GM23248 (cell line): Measurements from ENCODE around the gene ACE2. TPM values are rescaled to one million over a fixed set of nuclear protein-coding genes. Genes with fewer than 3 reads are reported as not detected.

ENCODE experiments used
- DNase-seq: peaks from one replicate; pipeline ENCODE4 v3.0.0-alpha.2; 2015
- H2AFZ ChIP-seq: fragments of 200-600 bp; sonication (generic); 2 replicates; pipeline ENCODE4 v1.6.1; 2016; ENCODE audit warnings: antibody characterized with exemption
- H3F3A ChIP-seq: fragments of 200-600 bp; sonication (generic); 2 replicates; pipeline ENCODE4 v1.6.1; 2016; ENCODE audit warnings: mild to moderate bottlenecking, antibody characterized with exemption, mixed run types; ENCODE audit not compliant: insufficient read depth
- H3K27ac ChIP-seq: fragments of 200-600 bp; sonication (generic); 2 replicates; pipeline ENCODE4 v1.5.1; 2016; ENCODE audit warnings: mild to moderate bottlenecking
- H3K27me3 ChIP-seq: fragments of 200-600 bp; sonication (generic); replicated peaks from 2 replicates; pipeline ENCODE4 v1.6.1; 2016; ENCODE audit warnings: mild to moderate bottlenecking; ENCODE audit not compliant: insufficient read depth
- H3K36me3 ChIP-seq: fragments of 200-600 bp; sonication (generic); 2 replicates; pipeline ENCODE4 v1.6.1; 2016; ENCODE audit warnings: low read depth, mild to moderate bottlenecking
- H3K4me1 ChIP-seq: fragments of 200-600 bp; sonication (generic); 2 replicates; pipeline ENCODE4 v1.6.1; 2016; ENCODE audit warnings: mild to moderate bottlenecking; ENCODE audit not compliant: insufficient read depth
- H3K4me2 ChIP-seq: fragments of 200-600 bp; sonication (generic); one replicate; pipeline ENCODE4 v1.6.1; 2016; ENCODE audit warnings: mild to moderate bottlenecking; ENCODE audit not compliant: unreplicated experiment
- H3K4me3 ChIP-seq: fragments of 200-600 bp; sonication (generic); 2 replicates; pipeline ENCODE4 v1.5.1; 2016; ENCODE audit warnings: mild to moderate bottlenecking
- H3K79me2 ChIP-seq: fragments of 200-600 bp; sonication (generic); 2 replicates; pipeline ENCODE4 v1.6.1; 2016; ENCODE audit warnings: mild to moderate bottlenecking; ENCODE audit not compliant: insufficient read depth
- H3K9ac ChIP-seq: fragments of 200-600 bp; sonication (generic); 2 replicates; pipeline ENCODE4 v1.6.1; 2016; ENCODE audit warnings: mild to moderate bottlenecking
- H3K9me2 ChIP-seq: fragments of 200-600 bp; sonication (generic); 2 replicates; pipeline ENCODE4 v1.6.1; 2016; ENCODE audit warnings: mixed run types, mild to moderate bottlenecking, moderate library complexity; ENCODE audit not compliant: insufficient read depth
- H3K9me3 ChIP-seq: fragments of 200-600 bp; sonication (generic); one replicate; pipeline ENCODE4 v1.6.1; 2017; ENCODE audit warnings: low read depth
- H4K20me1 ChIP-seq: fragments of 200-600 bp; sonication (generic); 2 replicates; pipeline ENCODE4 v1.6.0; 2016; ENCODE audit not compliant: insufficient read depth
- EZH2 ChIP-seq: fragments of 200-600 bp; sonication (generic); IDR thresholded peaks from 2 replicates; pipeline ENCODE4 v1.6.1; 2018; ENCODE audit warnings: antibody characterized with exemption, mild to moderate bottlenecking; ENCODE audit not compliant: insufficient read depth, poor library complexity, severe bottlenecking
- EZH2phosphoT487 ChIP-seq: fragments of 200-600 bp; sonication (generic); IDR thresholded peaks from 2 replicates; pipeline ENCODE4 v1.6.1; 2018; ENCODE audit warnings: antibody characterized with exemption, moderate library complexity, mild to moderate bottlenecking, low read depth; ENCODE audit not compliant: insufficient read depth
- WGBS, 2 experiments: methylation state at CpG; one replicate each; pipeline ENCODE4 v1.1.6; 2015 to 2017; ENCODE audit warnings: low lambda C conversion rate in 2 of 2, low coverage in 1 of 2; ENCODE audit errors: missing lambda C conversion rate in 2 of 2; 5-methylcytosine and 5-hydroxymethylcytosine counted together
- in situ Hi-C: fragments of 300-500 bp; cut with MboI; formaldehyde crosslinking; loops from 2 replicates; pipeline ENCODE4 v1.15.0; 2020
- polyA plus RNA-seq: library from polyadenylated mRNA; unstranded; fragments of >200 nt; fragmentation: Nextera tagmentation; extraction: Ambion mirVana; gene quantifications from 2 replicates; pipeline ENCODE4 v1.2.1, GENCODE V29; 2016
- total RNA-seq: library from RNA; depleted of rRNA; stranded (reverse); fragments of >200 nt; shearing (Covaris generic); gene quantifications from 2 replicates; pipeline ENCODE4 v1.2.3, GENCODE V29; 2014

Gene ACE2
- total and polyA plus RNA-seq, 2 experiments from 2014 or later: not detected

DNA sequence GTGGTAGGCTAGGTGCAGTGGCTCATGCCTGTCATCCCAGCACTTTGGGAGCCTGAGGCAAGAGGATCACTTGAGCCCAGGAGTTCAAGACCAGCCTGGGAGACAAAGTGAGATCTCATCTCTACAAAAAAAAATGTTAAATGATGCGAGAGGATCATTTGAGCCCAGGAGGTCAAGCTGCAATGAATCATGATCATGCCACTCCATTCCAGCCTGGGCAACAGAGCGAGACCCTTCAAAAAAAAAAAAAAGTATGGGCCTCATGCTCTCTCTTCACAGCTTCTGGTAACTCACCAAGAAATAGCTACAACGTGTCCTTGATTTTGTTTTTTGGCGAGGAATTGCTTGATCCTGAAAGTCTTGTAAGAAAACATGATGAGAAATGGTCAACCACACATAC is 1.3 kb downstream of the ACE2 start:
- H3K27ac ChIP-seq: no peak overlapping the region
- WGBS, 2 experiments: 19 to 26% methylated on average over 4 of the region's 4 CpGs

DNA sequence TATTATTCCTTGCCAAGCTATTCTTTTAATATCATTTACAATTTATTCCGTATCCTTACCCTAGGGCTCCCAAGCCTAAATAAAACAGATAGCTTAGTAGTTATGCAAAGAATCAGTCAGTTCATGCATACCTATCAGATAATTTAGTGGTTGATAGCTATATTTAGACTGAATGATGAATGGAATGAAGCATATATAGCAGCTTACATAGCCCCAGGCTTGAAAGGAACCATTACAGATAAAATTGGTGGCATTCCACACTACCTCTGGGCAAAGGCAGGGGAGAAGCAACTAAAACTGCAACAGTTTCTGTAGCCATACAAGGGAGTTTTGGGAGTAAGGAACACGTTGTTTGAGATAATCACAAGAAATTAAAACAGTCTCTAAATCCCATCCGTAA is 2.7 kb downstream of the ACE2 start:
- H3K9me3 ChIP-seq: no peaks in the 10 kb centered on the region
- H3K79me2 ChIP-seq: no peaks in the 10 kb centered on the region
- no peaks in the 10 kb centered on the region for H3K9me2 ChIP-seq
- no peaks in the 10 kb centered on the region for H3K27me3 ChIP-seq
- H3K9ac ChIP-seq: no peak overlapping the region
- no peaks in the 10 kb centered on the region for H4K20me1 ChIP-seq
- in situ Hi-C loops: no loop called here
- no peaks in the 10 kb centered on the region for H3K36me3 ChIP-seq
- no peak overlapping the region for H2AFZ ChIP-seq
- H3K4me1 ChIP-seq: no peaks in the 10 kb centered on the region
- no peak overlapping the region for H3K4me2 ChIP-seq
- WGBS, 2 experiments: 28 to 46% methylated on average over 3 of the region's 3 CpGs
- H3K27ac ChIP-seq: no peak overlapping the region
- TF ChIP-seq EZH2phosphoT487 (no peak), EZH2 (no peak)
- H3K4me3 ChIP-seq: no peak overlapping the region
- no peak for DNase-seq
- H3F3A ChIP-seq: no peaks in the 10 kb centered on the region

More for the DNA sequence above, 1.3 kb downstream of the ACE2 start:
- no peak overlapping the region for H3K4me3 ChIP-seq
- H3K4me2 ChIP-seq: no peak overlapping the region
- H3K36me3 ChIP-seq: no peaks in the 10 kb centered on the region
- TF ChIP-seq EZH2phosphoT487: no peak
- no peak for TF ChIP-seq EZH2
- no peaks in the 10 kb centered on the region for H3K9me3 ChIP-seq
- no peak overlapping the region for H3K9ac ChIP-seq
- in situ Hi-C loops: no loop called here
- no peaks in the 10 kb centered on the region for H3K4me1 ChIP-seq
- no peaks in the 10 kb centered on the region for H3K9me2 ChIP-seq
- no peaks in the 10 kb centered on the region for H3K79me2 ChIP-seq
- no peaks in the 10 kb centered on the region for H3K27me3 ChIP-seq
- no peaks in the 10 kb centered on the region for H3F3A ChIP-seq
- no peak for DNase-seq
- H4K20me1 ChIP-seq: no peaks in the 10 kb centered on the region
- no peak overlapping the region for H2AFZ ChIP-seq

DNA sequence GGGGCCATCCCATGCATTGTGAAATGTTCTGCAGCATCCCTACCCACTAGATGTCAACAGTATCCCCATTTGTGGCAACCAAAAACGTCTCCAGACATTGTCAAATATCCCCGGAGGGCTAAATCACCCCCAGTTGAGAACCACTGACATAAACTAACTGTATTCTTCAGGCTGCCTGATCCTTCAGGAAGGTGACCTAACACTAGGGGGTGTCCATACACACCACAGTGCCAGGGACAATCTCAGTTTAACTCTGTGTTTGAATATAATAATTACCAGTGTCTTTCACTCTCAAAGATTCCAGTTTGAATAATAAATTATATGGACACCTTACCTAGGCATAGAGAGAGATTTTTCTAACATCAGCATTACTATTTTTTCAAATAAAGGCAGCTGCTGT is 6.4 kb downstream of the ACE2 start:
- DNase-seq: no peak
- no peak overlapping the region for H2AFZ ChIP-seq
- no peaks in the 10 kb centered on the region for H3F3A ChIP-seq
- no peaks in the 10 kb centered on the region for H3K79me2 ChIP-seq
- H3K4me3 ChIP-seq: no peak overlapping the region
- no peaks in the 10 kb centered on the region for H3K36me3 ChIP-seq
- no peaks in the 10 kb centered on the region for H3K9me3 ChIP-seq
- H4K20me1 ChIP-seq: no peaks in the 10 kb centered on the region
- H3K4me2 ChIP-seq: no peak overlapping the region
- H3K27me3 ChIP-seq: no peaks in the 10 kb centered on the region
- no peaks in the 10 kb centered on the region for H3K9me2 ChIP-seq
- in situ Hi-C loops: no loop called here
- H3K9ac ChIP-seq: no peak overlapping the region
- no peak overlapping the region for H3K27ac ChIP-seq
- H3K4me1 ChIP-seq: no peaks in the 10 kb centered on the region
- TF ChIP-seq EZH2phosphoT487: no peak
- TF ChIP-seq EZH2: no peak
- WGBS, 2 experiments: 17 to 29% methylated on average over 2 of the region's 2 CpGs

DNA sequence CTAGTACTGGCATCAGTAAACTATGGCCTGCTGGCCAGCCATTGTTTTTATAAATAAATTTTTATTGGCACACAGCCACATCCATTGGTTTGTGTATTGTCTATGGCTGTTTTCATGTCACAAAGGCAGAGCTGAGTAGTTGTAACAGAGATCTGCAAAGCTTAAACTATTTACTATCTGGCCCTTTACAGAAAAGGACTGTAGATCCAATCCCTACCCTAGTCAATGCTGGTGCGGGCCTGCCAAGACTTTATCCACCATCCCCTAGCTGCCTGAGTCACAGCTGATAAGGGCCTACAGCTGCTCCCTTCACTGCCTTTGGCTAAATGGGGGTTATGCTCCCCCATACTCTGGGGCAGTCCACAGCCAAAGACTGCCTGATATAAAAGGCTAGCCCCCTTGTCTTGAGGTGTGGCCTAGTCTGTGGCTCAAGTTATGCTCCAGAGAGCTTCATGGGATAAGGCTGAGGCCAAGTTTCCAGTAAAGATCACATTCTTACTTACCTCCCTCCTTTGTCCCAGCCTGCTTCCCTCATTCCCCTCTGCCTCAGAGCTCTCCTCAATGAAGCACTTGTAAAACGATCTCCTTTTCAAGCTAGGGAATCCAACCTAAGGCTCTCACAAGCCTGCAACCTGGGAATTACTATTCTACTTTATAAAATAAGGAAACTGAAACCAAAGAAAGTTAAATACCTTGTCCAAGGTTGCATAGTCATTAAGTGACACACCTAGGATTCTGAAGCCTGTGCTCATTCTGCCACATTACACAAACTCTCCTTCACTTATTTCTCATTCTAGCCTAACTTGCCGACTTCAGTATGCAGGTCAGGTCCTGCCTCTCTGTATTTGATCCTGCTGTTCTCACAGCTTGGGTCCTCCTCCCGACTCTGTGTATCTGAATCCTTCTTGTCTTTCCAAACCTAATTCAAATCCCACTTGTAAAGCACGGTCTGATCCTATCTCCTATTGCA is 20.7 kb downstream of the ACE2 start:
- Histone ChIP-seq H3K9me3 (no peaks in the 10 kb centered on the region), H3K27me3 (no peaks in the 10 kb centered on the region), H3F3A (no peaks in the 10 kb centered on the region), H3K9ac (no peak overlapping the region), H2AFZ (no peak overlapping the region), H3K79me2 (no peaks in the 10 kb centered on the region), H4K20me1 (no peaks in the 10 kb centered on the region), H3K4me3 (no peak overlapping the region), H3K27ac (no peak overlapping the region), H3K4me2 (no peak overlapping the region), H3K9me2 (no peaks in the 10 kb centered on the region), H3K4me1 (no peaks in the 10 kb centered on the region), H3K36me3 (no peaks in the 10 kb centered on the region)
- 23% methylated on average over 5 of the region's 5 CpGs for WGBS, 2 experiments
- in situ Hi-C loops: no loop called here
- TF ChIP-seq EZH2: no peak
- no peak for DNase-seq
